MCF 10A (cell line): ENCODE measurements around the gene FBH1. TPM values are rescaled to one million over a fixed set of nuclear protein-coding genes. Genes with fewer than 3 reads are reported as not detected.

Experiments
- BruUV-seq: library from RNA; stranded (reverse); fragments of 400-500 nt; replicated peaks from 2 replicates; lab custom pipeline; 2021; lab: Mats Ljungman, UMichigan
- CTCF ChIA-PET: fragments of 300-600 bp; sonication (Branson Sonifier 250); formaldehyde crosslinking; extraction: SDS; loops from one replicate; lab custom pipeline; 2021; ENCODE audit warnings: antibody characterized with exemption, inconsistent platforms; lab: Yijun Ruan, JAX
- POLR2A ChIA-PET: fragments of 300-600, 350-650 bp; sonication (Branson Sonifier 250); formaldehyde crosslinking; extraction: SDS; loops from one replicate; lab custom pipeline; 2020; ENCODE audit warnings: antibody characterized with exemption, inconsistent platforms; lab: Yijun Ruan, JAX
- DNase-seq: peaks from one replicate; pipeline ENCODE4 v3.0.0-alpha.2; 2018; ENCODE audit not compliant: unreplicated experiment
- H3K27ac Mint-ChIP-seq: one replicate; pipeline ENCODE4 v1.8.0; 2022; ENCODE audit warnings: mild to moderate bottlenecking, low read depth, mixed read lengths; ENCODE audit not compliant: unreplicated experiment
- H3K27me3 Mint-ChIP-seq: one replicate; pipeline ENCODE4 v1.8.0; 2022; ENCODE audit warnings: mixed read lengths; ENCODE audit not compliant: insufficient read depth, unreplicated experiment
- H3K36me3 Mint-ChIP-seq: one replicate; pipeline ENCODE4 v1.8.0; 2022; ENCODE audit warnings: mild to moderate bottlenecking, moderate library complexity, mixed read lengths; ENCODE audit not compliant: insufficient read depth, unreplicated experiment
- H3K4me1 Mint-ChIP-seq: one replicate; pipeline ENCODE4 v1.8.0; 2022; ENCODE audit warnings: mixed read lengths; ENCODE audit not compliant: insufficient read depth, unreplicated experiment
- H3K4me3 Mint-ChIP-seq: one replicate; pipeline ENCODE4 v1.8.0; 2022; ENCODE audit warnings: mild to moderate bottlenecking, moderate library complexity, mixed read lengths; ENCODE audit not compliant: unreplicated experiment
- H3K9me3 Mint-ChIP-seq: one replicate; pipeline ENCODE4 v1.8.0; 2022; ENCODE audit warnings: mixed read lengths; ENCODE audit not compliant: unreplicated experiment
- CTCF ChIP-seq: fragments of 200-600 bp; IDR thresholded peaks from one replicate; pipeline ENCODE4 v1.8.0; 2022; ENCODE audit warnings: antibody characterized with exemption, mild to moderate bottlenecking; ENCODE audit not compliant: unreplicated experiment
- intact Hi-C: fragments of 100-400 bp; cut with micrococcal nuclease; formaldehyde crosslinking; loops from 2 replicates; pipeline ENCODE4 v1.14.1; 2022
- total RNA-seq: library from RNA; stranded (reverse); gene quantifications from 2 replicates; pipeline ENCODE4 v1.2.3, GENCODE V29; 2022

The FBH1 gene
- total RNA-seq, 1 experiment from 2014 or later, result 61.8 TPM

- peak; percentile 65 for DNase-seq
- Mint-ChIP-seq H3K27me3 (no peaks in the 10 kb centered on the region), H3K4me3 (no peak overlapping the region), H3K36me3 (no peaks in the 10 kb centered on the region), H3K4me1 (peaks cover 10% of the 10 kb centered on the region), H3K9me3 (no peaks in the 10 kb centered on the region), H3K27ac (peak overlapping the region; percentile 80)
- BruUV-seq, result no TSS peak
- intact Hi-C loops, result no loop called here
- ChIA-PET CTCF (interaction anchor here (0.9 to 1.8 kb wide), 3 partner anchors 9 to 43 kb away, joined by 3 to 8 read pairs (median 4); no protein-coding TSS in a partner anchor), POLR2A (interaction anchor here (0.7 to 2.7 kb wide), 8 partner anchors 11 to 157 kb away, joined by 3 to 33 read pairs (median 7); partner anchors contain the start of genes ANKRD16, FBH1 and GDI2)
- no peak for TF ChIP-seq CTCF
These were observed 81.3 kb downstream of the FBH1 start for GRCh38 chr10:5971315-5971832.

GRCh38 chr10:5971886-5972285 lies 81.8 kb downstream of the FBH1 start:
- DNase-seq, result no peak
- Mint-ChIP-seq H3K4me3 (no peak overlapping the region), H3K27me3 (no peaks in the 10 kb centered on the region), H3K36me3 (no peaks in the 10 kb centered on the region), H3K4me1 (peaks cover 10% of the 10 kb centered on the region), H3K9me3 (no peaks in the 10 kb centered on the region), H3K27ac (peak overlapping the region; percentile 80)
- no peak for TF ChIP-seq CTCF
- BruUV-seq, result no TSS peak
- ChIA-PET POLR2A (interaction anchor here (0.5 to 2.7 kb wide), 8 partner anchors 11 to 158 kb away, joined by 3 to 33 read pairs (median 7); partner anchors contain the start of genes ANKRD16, FBH1 and GDI2), CTCF (interaction anchor here (1.2 to 1.8 kb wide), 2 partner anchors 20 to 42 kb away, joined by 4 to 8 read pairs; no protein-coding TSS in a partner anchor)
- intact Hi-C loops, result no loop called here

GRCh38 chr10:5973069-5973468 lies 83.0 kb downstream of the FBH1 start:
- Mint-ChIP-seq H3K4me1 (peaks cover 10% of the 10 kb centered on the region), H3K36me3 (no peaks in the 10 kb centered on the region), H3K27me3 (no peaks in the 10 kb centered on the region), H3K27ac (no peak overlapping the region), H3K9me3 (no peaks in the 10 kb centered on the region), H3K4me3 (no peak overlapping the region)
- BruUV-seq, result no TSS peak
- intact Hi-C loops, result no loop called here
- no peak for TF ChIP-seq CTCF
- ChIA-PET POLR2A (no interaction called here), CTCF (no interaction called here)
- no peak for DNase-seq

GRCh38 chr10:5975641-5976473 lies 85.8 kb downstream of the FBH1 start:
- H3K4me3 Mint-ChIP-seq, result peak overlapping the region; percentile 73
- H3K36me3 Mint-ChIP-seq, result no peaks in the 10 kb centered on the region
- BruUV-seq, result no TSS peak
- no peaks in the 10 kb centered on the region for H3K27me3 Mint-ChIP-seq
- ChIA-PET CTCF (interaction anchor here (0.6 to 2.6 kb wide), 9 partner anchors 14 to 96 kb away, joined by 3 to 20 read pairs (median 4); partner anchors contain the start of genes ANKRD16 and FBH1), POLR2A (interaction anchor here (0.6 to 5.0 kb wide), 13 partner anchors 17 to 422 kb away, joined by 3 to 64 read pairs (median 4); partner anchors contain the start of genes ANKRD16, FBH1 and GDI2)
- peak; percentile 46 for DNase-seq
- TF ChIP-seq CTCF, result no peak
- no peaks in the 10 kb centered on the region for H3K9me3 Mint-ChIP-seq
- intact Hi-C loops, result loop anchor here (2.0 kb wide), 2 partner anchors 25 to 87 kb away; partner anchors contain the start of gene ANKRD16
- H3K27ac Mint-ChIP-seq, result peak overlapping the region; percentile 43
- peaks cover 10% of the 10 kb centered on the region for H3K4me1 Mint-ChIP-seq
